PC-3 (cell line): ENCODE data around the gene SMIM14. TPM values are rescaled to one million over a fixed set of nuclear protein-coding genes. Genes with fewer than 3 reads are reported as not detected.

ENCODE experiments used
- ATAC-seq: fragments of 200-7000 bp; cut with Tn5 transposase; 2 replicates; pipeline ENCODE4 v1.9.1; 2020; ENCODE audit warnings: mild to moderate bottlenecking, moderate library complexity
- Bru-seq: library from RNA; stranded (reverse); fragments of 400-500 nt; gene quantifications from one replicate; lab custom pipeline; 2021; lab: Mats Ljungman, UMichigan
- BruChase-seq, 2 experiments: library from RNA; stranded (reverse); fragments of 400-500 nt; gene quantifications; one replicate each; lab custom pipeline; 2021; lab: Mats Ljungman, UMichigan
- BruUV-seq: library from RNA; stranded (reverse); fragments of 400-500 nt; replicated peaks from 2 replicates; lab custom pipeline; 2021; lab: Mats Ljungman, UMichigan
- CTCF ChIA-PET: fragments of 300-600 bp; sonication (Branson Sonifier 250); formaldehyde crosslinking; loops from one replicate; lab custom pipeline; 2022; ENCODE audit warnings: antibody characterized with exemption; lab: Charles Lee
- POLR2A ChIA-PET: fragments of 300-600 bp; sonication (Branson Sonifier 250); formaldehyde crosslinking; loops from one replicate; lab custom pipeline; 2022; ENCODE audit warnings: antibody characterized with exemption; ENCODE audit not compliant: unreplicated experiment; lab: Charles Lee
- DNase-seq: peaks from one replicate; pipeline ENCODE4 v3.0.0-alpha.2; 2015
- H2AFZ ChIP-seq: fragments of 300-600 bp; sonication (generic); 2 replicates; pipeline ENCODE4 v1.6.0; 2016; ENCODE audit warnings: antibody characterized with exemption, low read length
- H3F3A ChIP-seq: fragments of 300-600 bp; sonication (generic); one replicate; pipeline ENCODE4 v1.6.0; 2017; ENCODE audit warnings: antibody characterized with exemption, low read length, control low read depth, mild to moderate bottlenecking; ENCODE audit not compliant: unreplicated experiment
- H3K27ac ChIP-seq: fragments of 300-600 bp; sonication (generic); 2 replicates; pipeline ENCODE4 v1.5.1; 2016; ENCODE audit warnings: mild to moderate bottlenecking, low read length
- H3K27me3 ChIP-seq: fragments of 300-600 bp; sonication (generic); 2 replicates; pipeline ENCODE4 v1.6.1; 2016; ENCODE audit warnings: low read length, mixed read lengths
- H3K36me3 ChIP-seq: fragments of 300-600 bp; sonication (generic); 2 replicates; pipeline ENCODE4 v1.6.1; 2016; ENCODE audit warnings: low read depth, mixed run types, low read length, mixed read lengths
- H3K4me1 ChIP-seq: fragments of 300-600 bp; sonication (generic); 2 replicates; pipeline ENCODE4 v1.5.1; 2016; ENCODE audit warnings: low read length; ENCODE audit not compliant: insufficient read depth
- H3K4me2 ChIP-seq: fragments of 300-600 bp; sonication (generic); 2 replicates; pipeline ENCODE4 v1.6.0; 2016; ENCODE audit warnings: low read length
- H3K4me3 ChIP-seq: fragments of 300-600 bp; sonication (generic); 2 replicates; pipeline ENCODE4 v1.5.1; 2016; ENCODE audit warnings: mild to moderate bottlenecking, low read length, mixed read lengths
- H3K79me2 ChIP-seq: fragments of 300-600 bp; sonication (generic); 2 replicates; pipeline ENCODE4 v1.6.1; 2017; ENCODE audit warnings: low read length, mixed read lengths
- H3K9ac ChIP-seq: fragments of 300-600 bp; sonication (generic); 2 replicates; pipeline ENCODE4 v1.6.0; 2016; ENCODE audit warnings: mild to moderate bottlenecking, low read length
- H3K9me2 ChIP-seq: fragments of 300-600 bp; sonication (generic); replicated peaks from 2 replicates; pipeline ENCODE4 v1.6.1; 2016; ENCODE audit warnings: mixed run types, low read length, mixed read lengths
- H3K9me3 ChIP-seq: fragments of 300-600 bp; sonication (generic); 2 replicates; pipeline ENCODE4 v1.6.1; 2016; ENCODE audit warnings: low read length, mixed read lengths
- H4K20me1 ChIP-seq: fragments of 300-600 bp; sonication (generic); 2 replicates; pipeline ENCODE4 v1.6.1; 2016; ENCODE audit warnings: low read length, mixed read lengths
- CTCF ChIP-seq: fragments of 300-600 bp; sonication (generic); conservative IDR thresholded peaks from 2 replicates; pipeline ENCODE4 v1.5.1; 2017; ENCODE audit warnings: antibody characterized with exemption, low read depth, mild to moderate bottlenecking, low read length
- EZH2 ChIP-seq: fragments of 300-600 bp; sonication (generic); IDR thresholded peaks from one replicate; pipeline ENCODE4 v1.6.1; 2017; ENCODE audit warnings: antibody characterized with exemption, mild to moderate bottlenecking, low read length; ENCODE audit not compliant: unreplicated experiment
- EZH2phosphoT487 ChIP-seq: fragments of 300-600 bp; sonication (generic); IDR thresholded peaks from 2 replicates; pipeline ENCODE4 v1.6.1; 2018; ENCODE audit warnings: mild to moderate bottlenecking, antibody characterized with exemption, low read length, borderline replicate concordance
- intact Hi-C: fragments of 100-400 bp; cut with micrococcal nuclease; formaldehyde crosslinking; loops from 2 replicates; pipeline ENCODE4 v1.9.0; 2023
- long read RNA-seq: library from polyadenylated mRNA; unstranded; transcript quantifications from one replicate; pipeline ENCODE4 v2.0.0, GENCODE V29; 2021; ENCODE audit not compliant: unreplicated experiment
- total RNA-seq: library from RNA; depleted of rRNA; stranded (reverse); fragments of >200 nt; gene quantifications from 2 replicates; pipeline ENCODE4 v1.2.3, GENCODE V29; 2014; rRNA removed

Gene SMIM14
- total RNA-seq (3.3 and 4.8 TPM in 2 replicates), Bru-seq, nascent RNA (percentile 65 among the genes with signal in this experiment), BruChase-seq, experiment 1, labeled RNA remaining after a 6-hour chase (percentile 63 among the genes with signal in this experiment), BruChase-seq, experiment 2, labeled RNA remaining after a 2-hour chase (percentile 61 among the genes with signal in this experiment)
- long read RNA-seq, full-length matches to known transcripts = 180 of 219 reads
- long read RNA-seq, partial matches to known transcripts = 3 of 219 reads
- long read RNA-seq, other reads (novel, unspliced or antisense) = 36 of 219 reads

GRCh38 chr4:39638354-39639239, at the start of gene SMIM14:
Gene SMIM14, minus strand, starts transcription at chr4:39638865. Its CDS starts 33,720 bp downstream, at chr4:39605145.
- Histone ChIP-seq H3K9me3 (no peaks in the 10 kb centered on the region), H3K27me3 (no peaks in the 10 kb centered on the region), H3K9ac (peak within 1 kb of the TSS; percentile 93), H3K9me2 (no peaks in the 10 kb centered on the region), H3K36me3 (no peaks in the 10 kb centered on the region), H2AFZ (peak within 1 kb of the TSS; percentile 79), H3K4me1 (peaks cover 23% of the 10 kb centered on the region), H4K20me1 (no peaks in the 10 kb centered on the region), H3K79me2 (peaks cover 35% of the 10 kb centered on the region), H3K4me2 (peak within 1 kb of the TSS; percentile 93), H3K4me3 (peak within 1 kb of the TSS; percentile 98), H3K27ac (peak within 1 kb of the TSS; percentile 95), H3F3A (no peaks in the 10 kb centered on the region)
- intact Hi-C loops = loop anchor here (1.0 to 2.0 kb wide), 2 partner anchors 111 to 170 kb away; partner anchors contain the start of gene UGDH
- BruUV-seq = no TSS peak
- ATAC-seq (peak; percentile 89), DNase-seq (peak; percentile 96)
- CTCF ChIA-PET = interaction anchor here (0.6 kb wide), 1 partner anchor 257 kb away, joined by 3 read pairs; no protein-coding TSS in a partner anchor
- peak; percentile 36; the same call in 1 of the 2 replicates for TF ChIP-seq EZH2phosphoT487
- no peak for TF ChIP-seq CTCF
- TF ChIP-seq EZH2 = no peak
- POLR2A ChIA-PET = interaction anchor here (0.6 to 2.1 kb wide), 5 partner anchors 24 to 553 kb away, joined by 3 to 12 read pairs (median 5); partner anchors contain the start of gene UGDH

- DNase-seq (no peak), ATAC-seq (no peak)
- Histone ChIP-seq H3F3A (no peaks in the 10 kb centered on the region), H3K4me3 (no peak overlapping the region), H2AFZ (no peak overlapping the region), H3K27me3 (no peaks in the 10 kb centered on the region), H3K9ac (no peak overlapping the region), H3K36me3 (no peaks in the 10 kb centered on the region), H4K20me1 (no peaks in the 10 kb centered on the region), H3K4me1 (no peaks in the 10 kb centered on the region), H3K9me3 (no peaks in the 10 kb centered on the region), H3K79me2 (no peaks in the 10 kb centered on the region), H3K4me2 (no peak overlapping the region), H3K27ac (no peak overlapping the region), H3K9me2 (no peaks in the 10 kb centered on the region)
- ChIA-PET POLR2A (no interaction called here), CTCF (no interaction called here)
- no TSS peak for BruUV-seq
- TF ChIP-seq EZH2phosphoT487 (no peak), CTCF (no peak), EZH2 (no peak)
- intact Hi-C loops = no loop called here
Observed at GRCh38 chr4:39687014-39687413, 48.3 kb upstream of the SMIM14 start.
